Stimulated activated CD4-positive, alpha-beta T cell treated with anti-CD3 and anti-CD28 coated beads, Interleukin-2, amount 100 ng/mL, for 4 hours (primary cell): ENCODE data around the gene MED17.
"Not testable (repeated sequence)": the region's sequence is repeated elsewhere in the genome, so short reads cannot be mapped to it uniquely, and the experiment has no call there.

Experiments used
- DNase-seq: peaks from one replicate; pipeline ENCODE4 v3.0.0-alpha.2; 2020; ENCODE audit warnings: low read depth

Gene MED17

DNA sequence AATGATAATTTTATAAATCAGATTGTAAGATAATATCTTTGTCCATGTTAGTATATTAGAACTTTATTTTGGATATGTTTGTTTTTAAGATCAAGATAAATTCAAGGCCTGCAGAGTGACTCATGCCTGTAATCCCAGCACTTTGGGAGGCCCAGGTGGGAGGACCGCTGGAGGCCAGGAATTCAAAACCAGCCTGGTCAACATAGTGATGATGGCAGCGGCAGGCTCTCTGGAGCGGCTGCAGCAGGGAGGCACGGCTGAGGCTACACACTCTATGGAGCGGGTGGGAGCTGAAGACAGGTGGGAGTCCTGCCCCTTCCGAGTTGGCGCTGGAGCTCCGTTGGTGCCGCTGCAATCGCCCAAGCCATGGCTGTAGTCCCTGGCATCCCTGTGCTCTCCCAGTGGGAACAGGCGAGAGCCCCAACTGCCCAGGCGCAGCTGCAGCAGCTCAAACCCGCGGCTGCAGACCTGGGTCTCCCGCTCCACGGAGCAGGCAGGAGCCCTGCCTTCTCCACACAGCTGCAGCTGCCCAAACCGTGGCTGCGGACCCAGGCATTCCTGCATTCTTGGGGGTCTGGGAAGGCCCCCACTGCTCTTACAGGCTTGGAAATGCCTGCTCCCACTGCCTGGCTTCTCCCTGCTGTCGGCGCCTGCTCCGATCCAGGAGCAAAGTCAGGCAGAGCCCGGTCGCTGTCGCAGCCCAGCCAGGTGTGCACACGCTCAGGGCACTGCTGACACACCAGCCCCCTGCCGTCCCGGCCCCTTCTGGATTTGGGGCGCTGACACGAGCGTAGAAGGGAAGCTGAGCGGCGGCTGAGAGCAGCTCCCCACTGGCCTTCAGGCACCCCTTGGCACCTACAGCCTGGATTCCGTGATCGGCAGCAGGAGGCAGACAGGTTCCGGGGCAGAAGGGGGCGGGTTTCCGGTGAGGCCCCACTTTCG lies 25.9 kb upstream of the MED17 start:
- no peak for DNase-seq

DNA sequence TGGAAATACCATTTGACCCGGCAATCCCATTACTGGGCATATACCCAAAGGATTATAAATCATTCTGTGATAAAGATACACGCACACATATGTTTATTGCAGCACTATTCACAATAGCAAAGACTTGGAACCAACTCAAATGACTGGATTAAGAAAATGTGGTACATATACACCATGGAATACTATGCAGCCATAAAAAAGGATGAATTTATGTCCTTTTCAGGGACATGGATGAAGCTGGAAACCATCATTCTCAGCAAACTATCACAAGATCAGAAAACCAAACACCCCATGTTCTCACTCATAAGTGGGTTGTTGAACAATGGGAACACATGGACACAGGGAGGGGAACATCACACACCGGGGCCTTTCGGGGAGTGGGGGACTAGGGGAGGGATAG lies 25.0 kb upstream of the MED17 start:
- not testable (repeated sequence) for DNase-seq

DNA sequence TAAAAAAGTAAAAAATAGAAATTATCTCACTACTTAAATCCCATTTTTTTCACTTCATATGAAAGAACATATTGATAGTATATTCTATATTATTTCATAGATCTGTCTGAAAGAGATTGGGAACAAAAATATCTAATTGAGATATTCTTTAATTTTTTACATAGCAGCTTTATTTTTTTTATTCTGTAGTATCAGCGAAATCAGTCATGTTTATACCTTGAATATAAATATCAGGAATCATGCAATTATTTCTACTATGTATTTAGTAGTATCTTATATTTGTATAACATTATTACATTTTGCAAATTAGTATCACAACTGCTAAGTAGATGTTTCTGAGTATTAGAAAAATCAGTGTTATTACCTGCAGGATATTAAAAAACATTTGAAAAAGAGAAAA lies 22.2 kb upstream of the MED17 start:
- DNase-seq = no peak

DNA sequence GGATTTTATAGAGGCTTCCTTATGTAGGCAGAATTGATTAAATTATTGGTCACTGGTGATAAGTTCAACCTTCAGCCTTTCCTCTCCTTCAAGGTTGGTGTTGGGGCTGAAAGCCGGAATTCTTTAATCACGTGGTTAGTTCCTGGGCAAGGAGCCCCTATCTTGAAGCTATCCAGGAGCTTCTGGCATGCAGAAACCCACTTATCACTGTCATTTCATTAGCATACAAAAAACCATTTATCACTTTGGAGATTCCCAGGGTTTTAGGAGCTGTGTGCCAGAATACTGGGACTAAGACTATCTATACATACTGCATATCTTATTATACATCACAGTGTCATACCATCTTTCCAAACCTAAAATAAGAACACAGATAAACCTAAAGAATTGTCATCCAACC lies 18.5 kb upstream of the MED17 start:
- DNase-seq = no peak

DNA sequence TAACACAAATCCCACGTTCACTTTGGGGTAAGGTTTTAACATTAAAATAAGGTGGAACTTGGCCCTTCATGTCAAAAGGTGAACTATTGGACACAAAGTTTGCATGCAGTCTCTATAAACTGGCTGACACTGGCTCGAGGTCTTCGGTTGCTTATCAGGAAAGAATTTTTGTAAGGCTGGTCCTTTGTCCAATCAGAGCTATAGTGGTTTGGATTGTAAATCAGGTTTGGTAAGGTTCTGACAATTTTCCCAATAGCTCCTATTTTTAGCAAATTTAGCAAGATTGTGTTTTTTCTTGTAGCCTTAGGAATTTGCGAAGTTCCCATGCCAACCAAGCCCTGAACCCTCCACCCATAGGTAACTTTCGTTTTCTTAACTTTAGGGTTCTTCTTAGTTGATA lies 17.6 kb upstream of the MED17 start:
- no peak for DNase-seq

DNA sequence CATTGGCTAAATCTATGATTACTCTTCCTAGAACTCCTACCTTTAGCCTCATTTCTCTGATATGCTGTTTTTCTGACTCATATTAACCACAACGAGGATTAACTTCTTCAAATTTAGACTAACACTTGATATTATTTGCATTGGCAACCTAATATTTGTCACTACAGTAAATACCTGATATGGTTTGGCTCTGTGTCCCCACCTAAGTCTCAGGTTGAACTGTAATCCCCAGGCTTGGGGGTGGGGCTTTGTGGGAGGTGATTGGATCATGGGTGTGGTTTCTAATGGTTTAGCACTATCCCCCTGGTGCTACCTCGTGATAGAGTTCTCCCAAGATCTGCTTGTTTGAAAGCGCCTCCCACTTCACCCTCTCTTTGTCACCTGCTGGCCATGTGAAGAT lies 17.1 kb upstream of the MED17 start:
- DNase-seq = no peak

DNA sequence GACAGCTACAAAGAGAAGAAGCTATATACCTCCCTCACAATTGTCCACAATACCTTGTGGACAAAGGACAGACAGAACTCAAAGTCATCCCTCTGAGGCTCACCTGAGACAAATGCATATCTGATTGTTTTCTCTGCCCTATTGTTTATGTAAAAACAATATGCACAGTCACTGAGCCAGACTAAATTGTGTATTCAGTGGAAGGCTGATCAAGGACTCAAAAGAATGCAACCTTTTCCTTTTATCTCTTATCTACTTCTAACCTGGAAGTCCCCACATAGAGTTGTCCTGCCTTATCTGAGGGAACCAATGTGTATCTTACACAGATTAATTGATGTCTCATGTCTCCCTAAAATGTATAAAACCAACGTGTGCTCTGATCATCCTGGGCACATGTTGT lies 13.9 kb upstream of the MED17 start:
- DNase-seq = no peak

DNA sequence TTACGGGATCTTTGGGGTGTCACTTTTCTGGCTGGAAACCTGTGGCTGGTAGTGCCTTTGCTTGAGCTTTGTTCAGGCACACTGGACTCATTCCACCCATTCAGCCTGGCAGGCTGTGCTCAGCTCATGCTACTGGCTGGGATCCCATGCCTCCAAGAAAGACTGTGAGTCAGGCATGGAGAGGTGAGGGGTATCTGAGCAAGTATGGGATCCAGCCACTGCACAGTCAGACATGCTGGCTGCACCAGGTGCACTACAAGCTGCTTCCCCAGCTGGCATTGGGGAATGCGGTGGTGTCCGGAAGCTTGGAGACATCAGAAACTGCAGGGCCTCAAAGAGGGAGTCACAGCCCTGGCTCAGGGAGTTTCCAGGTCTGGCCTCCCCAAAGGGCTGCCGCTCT lies 12.0 kb upstream of the MED17 start:
- DNase-seq = no peak

DNA sequence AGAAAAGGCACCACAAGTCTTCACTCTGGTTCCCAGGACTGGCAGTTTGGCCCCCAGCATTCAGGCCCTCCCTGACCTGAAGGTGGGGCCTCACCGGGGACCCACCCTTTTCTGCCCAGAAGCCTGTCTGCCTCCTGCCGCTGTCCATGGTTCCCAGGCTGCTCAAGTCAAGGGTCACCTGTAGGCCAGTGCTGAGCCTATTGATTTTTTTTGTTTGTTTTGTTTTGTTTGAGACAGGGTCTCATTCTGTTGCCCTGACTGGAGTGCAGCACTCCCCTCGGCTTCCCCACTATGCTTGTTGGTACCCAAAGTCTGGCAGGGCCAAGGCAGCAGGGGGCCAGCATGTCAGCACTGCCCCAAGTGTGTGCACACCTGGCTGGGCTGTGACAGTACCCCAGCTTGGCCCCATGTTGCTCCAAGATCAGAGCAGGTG lies 11.0 kb upstream of the MED17 start:
- no peak for DNase-seq

DNA sequence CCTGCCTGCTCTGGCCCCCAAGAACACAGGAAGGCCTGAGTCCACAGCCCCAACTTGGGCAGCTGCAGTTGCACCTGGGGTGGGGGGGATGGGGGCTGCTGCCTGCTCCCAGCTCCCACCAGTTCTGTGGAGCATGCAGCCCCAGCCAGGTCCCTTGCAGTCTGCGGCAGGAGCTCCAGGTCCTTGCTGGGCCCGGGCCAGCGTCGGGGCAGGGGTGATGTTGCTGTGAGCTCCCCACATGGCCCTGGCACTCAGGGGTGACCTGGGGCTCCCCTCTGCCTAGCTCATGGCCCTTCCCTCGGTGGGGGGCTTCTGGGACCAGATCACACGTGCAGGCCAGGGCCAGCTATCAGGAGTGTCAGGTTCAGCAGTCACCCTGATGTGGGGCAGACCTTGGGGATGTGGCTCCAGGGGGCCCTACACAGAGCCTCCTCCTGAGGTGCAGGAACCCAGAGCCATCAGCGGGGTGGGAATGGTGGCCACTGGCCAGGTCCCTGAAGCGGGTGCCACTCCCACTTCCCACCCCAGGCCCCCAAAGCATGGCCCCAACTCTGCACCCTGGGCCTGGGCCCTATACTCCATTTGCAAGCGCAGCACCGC lies 10.4 kb upstream of the MED17 start:
- DNase-seq = no peak

DNA sequence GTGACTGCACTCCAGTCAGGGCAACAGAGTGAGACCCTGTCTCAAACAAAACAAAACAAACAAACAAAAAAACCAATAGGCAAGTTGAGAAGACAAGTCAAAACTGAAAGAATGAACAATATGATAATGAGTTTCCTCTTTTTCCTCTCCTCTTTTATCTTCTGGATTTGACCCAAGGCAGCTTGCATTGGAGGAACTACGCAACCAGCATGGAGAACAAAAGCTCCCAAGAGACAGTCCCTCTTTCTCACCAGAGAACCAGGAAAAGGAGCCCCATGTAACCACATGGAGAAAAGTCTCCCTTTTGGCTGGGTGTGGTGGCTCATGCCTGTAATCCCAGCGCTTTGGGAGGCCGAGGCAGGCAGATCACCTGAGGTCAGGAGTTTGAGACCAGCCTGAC lies 9.5 kb upstream of the MED17 start:
- not testable (repeated sequence) for DNase-seq

DNA sequence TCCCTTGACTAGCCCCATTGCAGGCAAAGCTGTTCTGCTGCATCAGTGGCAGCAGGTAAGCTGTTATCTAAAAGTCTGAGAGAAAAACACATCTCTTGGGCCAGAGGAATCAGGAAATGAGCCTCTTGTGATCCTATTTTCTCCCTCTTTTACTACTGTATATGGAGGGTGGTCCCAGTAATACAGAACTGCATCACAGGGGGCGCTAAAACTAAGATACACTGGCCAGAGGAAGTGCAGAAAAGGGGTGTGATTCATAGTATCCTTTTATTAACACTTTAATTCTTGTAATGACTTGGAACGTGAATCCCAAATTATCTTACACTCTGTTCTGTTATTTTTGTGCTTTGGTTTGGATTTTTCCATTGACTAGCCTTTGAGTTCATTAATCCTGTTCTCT lies 8.8 kb upstream of the MED17 start:
- no peak for DNase-seq

DNA sequence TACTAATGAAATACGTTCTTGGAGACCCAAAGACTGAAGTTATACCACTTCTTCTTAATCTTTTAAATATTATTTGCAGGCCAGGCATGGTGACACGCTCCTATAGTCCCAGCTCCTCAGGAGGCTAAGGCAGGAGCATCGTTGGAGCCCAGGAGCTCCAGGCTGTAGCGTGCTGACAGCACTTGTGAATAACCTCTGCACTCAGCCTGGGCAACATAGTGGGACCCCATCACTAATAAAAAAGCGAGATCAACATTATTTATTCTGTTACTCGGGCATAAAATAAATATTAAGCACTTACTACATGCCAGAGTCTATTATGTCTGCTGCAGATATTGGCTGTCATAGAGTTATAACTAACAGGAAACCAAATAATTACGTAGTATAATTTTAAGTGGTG lies 720 bp upstream of the MED17 start:
- DNase-seq = no peak

DNA sequence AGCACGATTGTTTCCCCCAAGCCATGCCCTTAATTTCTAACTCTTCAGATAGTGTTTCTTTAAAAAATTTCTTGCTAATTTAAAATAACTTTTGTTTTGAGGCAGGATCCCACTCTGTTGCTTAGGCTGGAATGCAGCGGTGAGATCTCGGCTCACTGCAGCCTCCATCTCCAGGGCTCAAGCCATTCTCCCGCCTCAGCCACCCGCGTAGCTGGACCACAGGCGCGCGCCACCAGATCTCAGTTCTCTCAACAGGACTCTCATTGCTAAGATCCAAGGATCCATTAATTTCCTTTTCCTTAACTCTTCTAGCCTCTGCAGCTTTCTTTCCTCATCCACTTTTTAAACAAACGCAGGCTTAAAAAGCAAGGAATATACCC lies 327 bp upstream of the MED17 start:
- no peak for DNase-seq

DNA sequence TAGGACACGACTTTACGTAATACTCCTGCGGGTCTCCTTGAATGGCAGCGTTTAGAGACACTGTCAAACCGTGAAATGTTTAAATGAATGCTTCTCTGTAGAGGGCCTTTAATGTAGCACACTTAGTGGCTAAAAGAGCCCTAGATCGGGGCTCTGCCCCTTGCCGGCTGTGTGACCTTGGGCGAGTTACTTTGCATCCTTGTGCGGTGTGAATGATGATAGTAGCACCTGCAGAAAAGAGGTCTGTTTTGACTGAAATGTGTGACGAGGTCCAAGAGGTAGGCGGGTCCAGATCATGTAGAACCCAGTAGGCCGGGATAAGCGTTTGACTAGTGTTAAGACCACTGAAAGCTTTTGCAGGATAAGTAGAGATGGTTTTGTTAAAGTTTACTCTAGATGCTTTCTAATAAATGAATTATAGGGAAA lies 866 bp downstream of the MED17 start:
- no peak for DNase-seq

DNA sequence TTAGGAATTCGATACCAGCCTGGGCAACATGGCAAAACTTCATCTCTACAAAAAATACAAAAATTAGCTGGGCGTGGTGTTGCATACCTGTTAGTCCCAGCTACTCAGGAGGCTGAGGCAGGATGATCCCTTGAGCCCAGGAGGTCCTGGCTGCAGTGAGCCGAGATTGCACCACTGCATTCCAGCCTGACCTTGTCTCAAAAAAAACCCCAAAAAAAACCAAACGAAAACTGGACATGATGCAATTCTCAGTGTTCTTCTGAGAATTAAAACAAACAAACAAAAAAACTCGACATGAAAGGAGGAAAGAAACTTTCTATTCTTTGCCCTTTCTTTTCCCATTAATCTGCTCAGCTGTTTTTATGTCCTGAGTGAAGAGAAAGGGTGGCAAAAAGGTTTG lies 7.4 kb downstream of the MED17 start:
- DNase-seq = no peak

DNA sequence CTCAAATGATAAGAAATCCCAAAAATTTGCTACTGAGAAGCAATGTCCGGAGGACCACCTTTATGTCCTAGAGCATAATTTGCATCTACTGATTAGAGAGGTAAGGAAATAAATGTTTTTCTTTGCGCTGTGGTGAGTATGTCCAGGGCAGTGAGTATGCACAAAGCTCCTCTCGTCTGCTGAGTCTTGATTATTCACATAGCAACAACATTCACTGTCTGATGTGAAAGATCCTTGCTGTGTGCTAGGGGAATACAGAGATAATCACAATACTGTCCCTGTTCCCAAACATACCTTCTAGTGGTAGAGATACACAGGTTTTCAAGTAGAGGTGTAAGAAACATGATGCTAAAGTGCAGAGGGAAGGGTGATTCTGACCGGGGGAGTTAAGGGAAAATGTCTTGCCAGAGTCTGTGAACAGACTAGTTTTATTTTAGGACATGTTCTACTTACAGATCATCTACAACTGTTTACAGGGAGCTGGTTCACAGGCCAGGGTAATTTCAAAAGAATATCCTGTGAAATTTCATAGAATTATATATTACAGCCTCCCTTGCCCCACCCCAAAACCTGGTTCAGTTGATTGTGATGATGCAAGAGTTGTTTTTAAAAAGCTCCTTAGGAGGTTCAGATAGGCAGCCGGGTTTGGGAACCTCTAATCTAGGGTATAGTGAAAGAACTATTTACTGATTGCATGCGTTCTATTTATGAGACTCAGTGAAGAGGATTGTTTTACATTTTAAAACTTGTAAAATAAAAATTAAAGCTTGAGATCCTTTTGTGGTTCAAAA lies 12.6 kb downstream of the MED17 start:
- DNase-seq = no peak

DNA sequence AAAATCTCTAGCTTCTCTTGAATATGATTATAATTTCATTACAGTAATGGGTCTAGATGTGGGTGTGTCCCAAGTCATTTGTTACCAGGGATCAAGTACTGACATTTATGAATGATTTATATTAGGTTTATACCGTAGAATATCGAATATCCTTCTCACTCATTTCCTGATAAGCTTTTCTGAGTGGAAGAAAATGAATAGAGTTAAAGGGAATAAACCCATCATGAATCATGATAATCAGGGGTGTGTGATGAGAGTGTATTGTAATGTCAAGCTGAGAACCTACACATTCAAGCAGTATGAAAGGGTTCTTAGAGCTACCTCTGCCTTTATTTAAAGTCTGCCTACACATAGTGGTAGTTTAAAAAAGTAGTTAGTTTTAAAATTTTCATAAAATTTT lies 17.3 kb downstream of the MED17 start:
- DNase-seq = no peak

DNA sequence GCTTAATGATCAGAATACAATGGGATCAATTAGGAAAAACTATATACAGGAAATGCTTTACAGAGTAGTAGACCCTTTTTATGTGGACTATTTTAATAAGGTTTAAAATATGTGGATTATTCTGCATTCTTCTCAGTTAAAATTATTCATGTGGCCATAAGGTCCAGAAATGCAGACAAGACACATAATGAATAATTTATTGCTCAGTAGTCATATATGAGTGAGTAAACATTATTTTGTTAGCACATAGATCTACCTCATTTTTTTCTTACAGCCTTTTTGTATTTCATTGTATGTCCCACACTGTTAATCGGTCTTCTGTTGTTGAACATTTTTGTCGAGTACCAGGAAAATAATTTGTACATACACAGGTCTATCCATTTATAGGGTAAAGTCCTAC lies 20.8 kb downstream of the MED17 start:
- DNase-seq = no peak

DNA sequence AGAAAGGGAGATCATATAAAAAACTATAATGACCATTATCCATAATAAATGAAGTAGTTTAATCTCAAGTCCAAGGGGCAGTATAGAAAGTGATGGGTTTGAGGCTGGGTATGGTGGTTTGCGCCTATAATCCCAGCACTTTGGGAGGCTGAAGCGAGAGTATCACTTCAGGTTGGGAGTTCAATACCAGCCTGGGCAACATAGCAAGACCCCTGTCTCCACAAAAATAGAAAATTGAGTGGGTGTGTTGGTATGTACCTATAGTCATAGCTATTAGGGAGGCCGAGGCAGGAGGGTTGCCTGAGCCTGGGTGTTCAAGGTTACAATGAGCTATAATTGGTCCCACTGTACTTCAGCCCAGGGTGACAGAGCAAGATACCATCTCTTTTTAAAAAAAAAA lies 23.9 kb downstream of the MED17 start:
- no peak for DNase-seq

DNA sequence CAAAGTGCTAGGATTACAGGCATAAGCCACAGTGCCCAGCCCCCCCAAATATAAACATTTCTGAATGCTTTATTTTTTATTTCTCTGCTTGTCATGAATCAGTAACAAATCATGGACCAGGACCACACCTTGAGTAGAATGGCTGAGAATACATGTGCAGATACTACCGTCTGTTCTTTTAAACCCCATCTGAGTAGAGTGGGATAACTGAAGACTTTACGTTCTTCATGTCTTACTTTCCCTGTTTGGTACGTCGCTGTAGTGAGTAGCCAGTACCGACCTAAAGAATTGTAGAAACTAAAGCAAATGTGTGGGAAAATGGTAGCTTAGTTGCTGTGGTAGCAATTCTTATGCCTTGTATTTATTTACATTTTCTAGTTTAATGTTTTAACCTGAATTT lies 29.9 kb downstream of the MED17 start:
- no peak for DNase-seq

DNA sequence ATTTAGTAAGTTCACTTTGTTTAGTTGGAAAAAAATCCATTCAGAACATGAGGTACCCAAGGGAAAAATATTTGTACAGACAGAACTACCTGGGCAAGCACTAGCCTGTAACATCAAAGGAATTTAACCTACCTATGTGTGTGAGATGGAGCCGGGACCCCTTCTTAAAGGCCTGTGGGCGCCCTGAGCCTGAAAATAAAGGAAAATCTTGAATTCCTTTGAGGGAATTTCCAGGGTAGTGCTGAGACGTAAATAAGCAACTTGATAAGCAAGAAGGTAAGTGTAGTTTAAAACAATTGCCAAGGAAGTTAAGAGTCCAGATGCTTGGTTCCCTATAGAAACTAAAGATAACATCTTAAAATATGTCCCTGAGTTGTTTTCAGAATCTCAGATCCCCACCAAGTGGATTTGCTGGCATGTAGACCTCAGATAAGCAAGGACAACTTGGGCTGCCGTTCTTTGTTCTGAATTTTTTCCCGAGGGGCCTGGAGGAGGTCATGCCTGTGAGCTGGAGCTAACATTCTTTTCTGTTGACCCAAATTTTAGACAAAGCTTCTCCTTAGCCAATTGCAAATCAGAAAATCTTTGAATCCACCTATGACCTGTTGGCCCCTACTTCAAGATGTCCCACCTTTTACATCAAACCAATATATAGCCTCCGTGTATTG lies 31.0 kb downstream of the MED17 start:
- DNase-seq = no peak
